ENCODE results near the gene MPP4.
"Not testable (repeated sequence)": the region's sequence is repeated elsewhere in the genome, so short reads cannot be mapped to it uniquely, and the experiment has no call there.

The MPP4 gene

DNA sequence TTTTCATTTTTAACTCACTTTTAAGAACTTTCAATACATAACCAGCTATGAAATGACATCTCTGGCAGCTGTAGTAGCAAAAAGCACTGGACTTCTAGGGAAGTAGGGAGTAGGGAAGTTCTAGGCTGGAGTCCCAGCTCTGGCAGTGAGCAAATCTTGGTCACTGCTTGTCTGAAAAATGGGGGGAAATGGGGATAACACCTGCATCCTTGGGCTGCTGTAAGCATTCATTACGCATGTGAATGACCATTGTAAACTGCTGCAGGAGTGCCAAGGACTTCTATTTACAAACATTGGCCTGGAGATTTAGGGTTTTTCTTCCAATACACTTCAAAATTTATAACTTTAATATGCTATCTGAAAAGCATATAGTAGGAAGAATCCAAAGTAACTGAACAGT lies 972 bp upstream of the MPP4 start:
- H3K4me3 Mint-ChIP-seq = no peak overlapping the region
- DNase-seq (no peak), ATAC-seq (replicated peaks) (no peak)
- no peak overlapping the region for H3K27ac Mint-ChIP-seq
- peaks cover 9% of the 10 kb centered on the region for H3K36me3 Mint-ChIP-seq (ENCODE audit: insufficient read depth)
- no peaks in the 10 kb centered on the region for H3K9me3 Mint-ChIP-seq
- no peaks in the 10 kb centered on the region for H3K4me1 Mint-ChIP-seq (ENCODE audit: low read depth in 2 of 2)
- H3K27me3 Mint-ChIP-seq = peaks cover 0 to 9% of the 10 kb centered on the region in 2 donors

DNA sequence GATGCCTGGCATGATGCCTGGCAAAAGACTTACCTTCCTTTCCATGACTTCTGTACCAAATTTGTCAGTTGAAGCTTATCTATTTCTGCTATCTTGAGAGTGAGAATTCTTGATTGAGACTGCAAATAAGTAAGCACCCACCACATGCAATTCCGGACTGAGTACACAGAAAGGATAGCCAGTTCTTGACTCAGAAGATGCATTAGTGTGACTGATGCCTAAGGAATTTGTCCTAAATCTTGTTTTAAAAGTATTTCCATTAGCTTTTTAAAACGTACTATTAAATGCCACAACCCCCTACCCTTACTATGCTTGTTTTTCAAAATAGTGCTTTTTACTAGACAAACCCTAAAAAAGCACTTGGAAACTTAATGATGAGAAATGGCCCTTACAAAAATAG lies 545 bp downstream of the MPP4 start:
- Mint-ChIP-seq H3K9me3 (no peaks in the 10 kb centered on the region), H3K4me3 (no peak overlapping the region), H3K27me3 (peaks cover 0 to 11% of the 10 kb centered on the region in 2 donors), H3K27ac (no peak overlapping the region), H3K36me3 (ENCODE audit: insufficient read depth) (peaks cover 6% of the 10 kb centered on the region), H3K4me1 (ENCODE audit: low read depth in 2 of 2) (no peaks in the 10 kb centered on the region)
- ATAC-seq (replicated peaks) = no peak
- no peak for DNase-seq

DNA sequence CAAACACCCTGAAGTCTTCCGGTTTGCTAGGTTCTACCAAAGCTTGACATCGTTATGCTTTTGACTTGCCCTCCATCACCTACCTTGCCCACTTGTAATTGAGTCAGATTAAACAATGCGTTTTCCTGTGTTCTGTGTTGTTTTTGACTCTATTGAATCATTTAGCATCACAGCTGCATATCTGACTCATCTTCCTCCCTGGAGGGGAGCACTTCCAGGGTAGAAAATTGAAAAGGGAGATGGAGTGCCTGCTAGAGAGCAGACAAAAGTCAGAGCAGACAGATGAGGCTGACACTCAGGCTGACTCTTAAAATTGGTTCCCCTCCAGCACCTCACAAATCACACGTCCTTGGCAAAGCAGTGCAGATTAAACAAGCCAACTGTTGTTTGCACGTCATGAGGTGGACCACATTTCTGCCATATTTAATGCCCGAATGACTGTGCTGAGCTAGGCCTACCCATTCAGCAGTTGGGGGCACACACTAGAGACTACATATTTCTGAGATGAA lies 2.2 kb downstream of the MPP4 start:
- no peak overlapping the region for H3K27ac Mint-ChIP-seq
- ATAC-seq (replicated peaks) (no peak), DNase-seq (no peak)
- H3K4me3 Mint-ChIP-seq = no peak overlapping the region
- H3K36me3 Mint-ChIP-seq (ENCODE audit: insufficient read depth) = peaks cover 3% of the 10 kb centered on the region
- H3K4me1 Mint-ChIP-seq (ENCODE audit: low read depth in 2 of 2) = no peaks in the 10 kb centered on the region
- no peaks in the 10 kb centered on the region for H3K9me3 Mint-ChIP-seq
- H3K27me3 Mint-ChIP-seq = peaks cover 0 to 11% of the 10 kb centered on the region in 2 donors

- Mint-ChIP-seq H3K27ac (no peak overlapping the region), H3K4me1 (ENCODE audit: low read depth in 2 of 2) (peaks cover 0 to 4% of the 10 kb centered on the region in 2 donors), H3K36me3 (ENCODE audit: insufficient read depth) (no peaks in the 10 kb centered on the region), H3K27me3 (peaks cover 35 to 54% of the 10 kb centered on the region in 2 donors), H3K9me3 (no peaks in the 10 kb centered on the region), H3K4me3 (no peak overlapping the region)
- ATAC-seq (replicated peaks) (no peak), DNase-seq (no peak)
These were observed 13.3 kb downstream of the MPP4 start for GRCh38 chr2:201685156-201685555.

DNA sequence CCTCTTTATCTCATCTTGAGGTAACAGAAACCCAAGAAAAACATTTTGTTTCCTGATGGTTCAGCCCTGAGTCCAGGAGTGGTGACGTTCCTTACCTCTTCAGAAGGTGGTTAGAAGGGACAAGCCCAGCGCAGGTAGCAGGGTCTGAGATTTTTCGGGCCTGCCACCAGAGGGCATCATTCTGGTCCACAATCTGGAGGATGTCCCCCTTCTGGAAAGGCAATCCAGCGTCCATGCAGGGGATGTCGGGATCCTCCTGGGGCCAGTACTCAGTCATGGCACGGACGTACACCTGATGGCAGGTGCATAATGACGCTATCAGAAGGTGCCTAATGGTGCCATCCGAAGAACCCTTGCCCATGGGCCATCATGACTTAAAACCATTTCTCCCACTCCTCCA lies 17.7 kb downstream of the MPP4 start:
- Mint-ChIP-seq H3K27ac (no peak overlapping the region), H3K9me3 (no peaks in the 10 kb centered on the region), H3K36me3 (ENCODE audit: insufficient read depth) (no peaks in the 10 kb centered on the region), H3K4me1 (ENCODE audit: low read depth in 2 of 2) (peaks cover 0 to 4% of the 10 kb centered on the region in 2 donors), H3K4me3 (no peak overlapping the region), H3K27me3 (peaks cover 26 to 36% of the 10 kb centered on the region in 2 donors)
- DNase-seq (no peak), ATAC-seq (replicated peaks) (no peak)

GRCh38 chr2:201678401-201678800 lies 20.0 kb downstream of the MPP4 start:
- ATAC-seq (replicated peaks) = no peak
- Mint-ChIP-seq H3K9me3 (no peaks in the 10 kb centered on the region), H3K4me1 (ENCODE audit: low read depth in 2 of 2) (peaks cover 0 to 4% of the 10 kb centered on the region in 2 donors), H3K4me3 (no peak overlapping the region), H3K36me3 (ENCODE audit: insufficient read depth) (no peaks in the 10 kb centered on the region), H3K27ac (no peak overlapping the region), H3K27me3 (peaks cover 21 to 25% of the 10 kb centered on the region in 2 donors)
- no peak for DNase-seq

DNA sequence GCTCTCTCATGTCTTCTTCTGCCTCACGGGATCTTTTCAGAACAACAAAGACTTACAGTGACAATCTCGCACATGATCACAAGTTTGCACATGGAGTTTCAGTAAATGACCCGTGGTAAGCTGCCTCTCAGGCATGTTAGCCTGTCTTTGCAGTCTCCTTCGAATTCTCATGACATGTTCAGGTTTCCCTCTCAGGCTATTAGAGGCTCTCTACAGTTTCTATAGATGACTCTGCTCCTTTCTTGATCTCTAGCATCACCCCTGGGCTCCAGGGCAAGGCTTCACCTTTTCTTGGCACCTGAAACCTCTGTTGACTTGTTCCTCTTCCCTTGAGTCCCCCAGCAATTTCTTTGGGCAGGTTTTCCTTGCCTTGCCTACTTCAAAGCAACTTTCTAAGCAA lies 23.0 kb downstream of the MPP4 start:
- H3K9me3 Mint-ChIP-seq = no peaks in the 10 kb centered on the region
- peaks cover 5 to 9% of the 10 kb centered on the region in 2 donors for H3K4me1 Mint-ChIP-seq (ENCODE audit: low read depth in 2 of 2)
- H3K27me3 Mint-ChIP-seq = no peaks in the 10 kb centered on the region
- DNase-seq = no peak
- ATAC-seq (replicated peaks) = no peak
- H3K36me3 Mint-ChIP-seq (ENCODE audit: insufficient read depth) = no peaks in the 10 kb centered on the region
- H3K4me3 Mint-ChIP-seq = no peak overlapping the region
- H3K27ac Mint-ChIP-seq = no peak overlapping the region

GRCh38 chr2:201674794-201675193 lies 23.6 kb downstream of the MPP4 start:
- no peaks in the 10 kb centered on the region for H3K27me3 Mint-ChIP-seq
- no peaks in the 10 kb centered on the region for H3K36me3 Mint-ChIP-seq (ENCODE audit: insufficient read depth)
- H3K27ac Mint-ChIP-seq = no peak overlapping the region
- ATAC-seq (replicated peaks) (no peak), DNase-seq (no peak)
- no peak overlapping the region for H3K4me3 Mint-ChIP-seq
- H3K9me3 Mint-ChIP-seq = no peaks in the 10 kb centered on the region
- H3K4me1 Mint-ChIP-seq (ENCODE audit: low read depth in 2 of 2) = peaks cover 5 to 9% of the 10 kb centered on the region in 2 donors

DNA sequence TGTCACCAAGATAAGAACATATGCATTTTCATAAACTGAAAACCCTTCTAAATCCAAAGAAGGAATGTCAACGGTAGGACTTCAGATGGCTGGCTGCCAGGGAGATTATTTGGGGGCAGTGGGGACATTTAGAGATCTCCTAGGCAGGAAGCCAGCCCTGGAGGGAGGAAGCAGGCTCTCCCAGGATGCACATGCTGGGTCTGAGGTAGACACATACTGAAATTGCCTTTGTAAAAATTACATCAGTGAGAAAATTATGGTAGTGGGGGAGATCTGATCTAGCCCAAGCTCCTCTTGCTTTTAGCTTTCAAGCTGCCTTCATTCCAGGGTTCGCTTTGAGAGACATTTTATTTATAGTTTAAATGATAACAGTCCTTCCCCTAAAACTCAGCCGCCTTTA lies 24.1 kb downstream of the MPP4 start:
- Mint-ChIP-seq H3K27ac (no peak overlapping the region), H3K36me3 (ENCODE audit: insufficient read depth) (no peaks in the 10 kb centered on the region), H3K9me3 (no peaks in the 10 kb centered on the region), H3K4me3 (no peak overlapping the region), H3K4me1 (ENCODE audit: low read depth in 2 of 2) (peaks cover 5 to 9% of the 10 kb centered on the region in 2 donors), H3K27me3 (no peaks in the 10 kb centered on the region)
- ATAC-seq (replicated peaks) = no peak
- DNase-seq = no peak

DNA sequence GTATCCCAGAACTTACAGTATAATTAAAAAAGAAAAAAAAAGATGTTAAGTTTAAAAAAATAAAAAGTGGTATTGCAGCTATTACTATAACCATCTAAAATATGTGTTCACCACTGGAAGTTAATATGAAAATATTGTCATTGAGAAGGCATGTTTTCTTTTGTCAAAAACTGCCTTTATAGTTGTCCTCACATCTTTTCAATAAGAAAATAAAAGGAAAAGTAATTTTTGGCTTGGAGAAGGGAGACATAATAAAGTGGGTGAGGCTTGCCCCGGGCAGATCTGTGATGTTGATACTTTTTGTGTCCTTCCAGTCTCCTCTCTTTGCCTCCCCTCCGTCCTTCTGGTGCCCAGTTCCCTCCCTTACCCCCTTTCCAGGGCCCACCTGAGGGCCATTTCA lies 24.9 kb downstream of the MPP4 start:
- Mint-ChIP-seq H3K4me3 (no peak overlapping the region), H3K9me3 (no peaks in the 10 kb centered on the region), H3K27me3 (no peaks in the 10 kb centered on the region), H3K4me1 (ENCODE audit: low read depth in 2 of 2) (peaks cover 5 to 9% of the 10 kb centered on the region in 2 donors), H3K27ac (no peak overlapping the region), H3K36me3 (ENCODE audit: insufficient read depth) (no peaks in the 10 kb centered on the region)
- DNase-seq (no peak), ATAC-seq (replicated peaks) (no peak)

- not testable (repeated sequence) for DNase-seq; H3K27me3 Mint-ChIP-seq; H3K4me1 Mint-ChIP-seq (ENCODE audit: low read depth in 2 of 2)
These were observed 27.2 kb downstream of the MPP4 start for GRCh38 chr2:201671205-201671604.

DNA sequence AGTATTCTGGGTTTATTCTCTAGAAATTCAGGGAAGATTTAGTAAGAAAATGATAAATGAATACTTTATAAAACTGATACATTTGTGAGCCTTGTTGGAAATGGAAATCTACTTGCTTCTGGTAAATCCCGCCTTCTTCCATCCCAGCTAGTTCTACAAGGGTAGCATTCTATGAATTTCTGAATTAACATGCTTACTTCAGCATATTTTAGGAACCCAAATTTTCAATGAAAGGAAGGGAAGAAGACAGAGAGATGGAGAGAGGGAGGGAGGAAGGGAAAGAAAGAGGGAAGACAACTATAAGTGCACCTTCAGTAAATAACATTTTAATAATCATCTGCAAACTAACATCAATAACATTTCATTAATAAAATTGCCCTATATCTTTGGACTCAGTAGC lies 28.6 kb downstream of the MPP4 start:
- no peak overlapping the region for H3K4me3 Mint-ChIP-seq
- no peak for ATAC-seq (replicated peaks)
- DNase-seq = no peak
- no peaks in the 10 kb centered on the region for H3K9me3 Mint-ChIP-seq
- H3K4me1 Mint-ChIP-seq (ENCODE audit: low read depth in 2 of 2) = peaks cover 5 to 9% of the 10 kb centered on the region in 2 donors
- no peaks in the 10 kb centered on the region for H3K36me3 Mint-ChIP-seq (ENCODE audit: insufficient read depth)
- H3K27me3 Mint-ChIP-seq = no peaks in the 10 kb centered on the region
- no peak overlapping the region for H3K27ac Mint-ChIP-seq

More at GRCh38 chr2:201671205-201671604, 27.2 kb downstream of the MPP4 start:
- not testable (repeated sequence) for H3K27ac Mint-ChIP-seq; H3K9me3 Mint-ChIP-seq; ATAC-seq (replicated peaks); H3K4me3 Mint-ChIP-seq; H3K36me3 Mint-ChIP-seq (ENCODE audit: insufficient read depth)

- Mint-ChIP-seq H3K36me3 (ENCODE audit: insufficient read depth) (no peaks in the 10 kb centered on the region), H3K4me1 (ENCODE audit: low read depth in 2 of 2) (peaks cover 5 to 9% of the 10 kb centered on the region in 2 donors), H3K4me3 (no peak overlapping the region), H3K27me3 (no peaks in the 10 kb centered on the region), H3K27ac (no peak overlapping the region), H3K9me3 (no peaks in the 10 kb centered on the region)
- ATAC-seq (replicated peaks) = no peak
- no peak for DNase-seq
These were observed 30.0 kb downstream of the MPP4 start for GRCh38 chr2:201668402-201668910.

GRCh38 chr2:201664334-201664733 lies 34.1 kb downstream of the MPP4 start:
- no peaks in the 10 kb centered on the region for H3K36me3 Mint-ChIP-seq (ENCODE audit: insufficient read depth)
- no peak overlapping the region for H3K4me3 Mint-ChIP-seq
- H3K27ac Mint-ChIP-seq = no peak overlapping the region
- ATAC-seq (replicated peaks) (no peak), DNase-seq (no peak)
- no peaks in the 10 kb centered on the region for H3K27me3 Mint-ChIP-seq
- no peaks in the 10 kb centered on the region for H3K9me3 Mint-ChIP-seq
- H3K4me1 Mint-ChIP-seq (ENCODE audit: low read depth in 2 of 2) = peaks cover 0 to 5% of the 10 kb centered on the region in 2 donors

- Mint-ChIP-seq H3K36me3 (ENCODE audit: insufficient read depth) (no peaks in the 10 kb centered on the region), H3K4me1 (ENCODE audit: low read depth in 2 of 2) (peaks cover 6 to 7% of the 10 kb centered on the region in 2 donors), H3K27me3 (peaks cover 0 to 15% of the 10 kb centered on the region in 2 donors), H3K27ac (no peak overlapping the region), H3K9me3 (no peaks in the 10 kb centered on the region), H3K4me3 (no peak overlapping the region)
- no peak for DNase-seq
- ATAC-seq (replicated peaks) = no peak
These were observed 37.1 kb downstream of the MPP4 start for GRCh38 chr2:201661366-201661765.
